Measurements from ENCODE around the gene RAE1.

DNA sequence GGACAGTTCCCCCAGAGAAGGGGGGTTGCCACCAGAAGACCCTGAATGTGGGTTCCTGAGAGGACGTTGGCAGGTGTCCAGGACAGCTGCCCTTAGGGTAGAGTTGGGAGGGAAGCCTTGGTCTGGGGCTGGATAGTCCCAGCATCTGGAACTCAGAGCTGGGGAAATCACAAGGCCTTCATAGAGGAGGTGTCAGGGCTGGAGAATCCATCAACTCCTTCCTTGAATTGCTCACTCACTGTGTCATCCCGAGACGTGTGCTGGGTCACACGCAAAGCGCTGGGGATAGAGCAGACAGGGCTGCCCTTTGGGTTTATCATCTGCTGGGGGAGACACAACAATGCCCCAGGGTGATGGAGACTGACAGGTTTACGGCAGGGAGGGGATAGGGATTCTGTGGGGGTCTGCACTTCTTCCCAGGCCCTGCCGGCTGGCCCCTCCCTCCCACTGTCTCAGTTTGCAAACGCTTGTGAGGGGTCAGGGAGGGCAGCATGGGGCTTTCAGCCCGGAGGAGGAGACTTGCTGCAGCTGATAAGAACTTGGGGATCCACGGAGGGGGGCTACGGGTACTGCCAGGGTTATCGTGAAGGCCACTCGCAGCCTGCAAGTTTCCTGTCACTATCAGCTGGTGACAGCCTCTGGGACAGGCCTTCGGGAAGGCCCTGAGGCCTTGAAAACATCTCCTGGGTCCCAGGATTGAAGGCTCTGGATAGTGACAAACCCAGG is 58.8 kb downstream of the RAE1 start:
- TF ChIP-seq CTCF (IDR thresholded peaks at IDR 0.05; ENCODE audit: extremely low read depth in 1 of 2, insufficient read depth in 1 of 2, low read depth in 1 of 2, low read length in 2 of 2): no peak
- no peak for TF ChIP-seq EZH2 (IDR thresholded peaks at IDR 0.05; ENCODE audit: borderline replicate concordance, low read depth, low read length, severe bottlenecking)
- no peak for TF ChIP-seq POLR2A (IDR thresholded peaks at IDR 0.05; ENCODE audit: low read depth, low read length)
- no peak for TF ChIP-seq MAX (IDR thresholded peaks at IDR 0.05; ENCODE audit: insufficient read depth, insufficient read length)
- no peak for TF ChIP-seq POLR2AphosphoS5 (IDR thresholded peaks at IDR 0.05; ENCODE audit: insufficient read depth, low read depth, low read length)
- TF ChIP-seq MYC (IDR thresholded peaks at IDR 0.05; ENCODE audit: low read depth, low read length): no peak
